Lung (tissue), 12 donors: ENCODE data around the gene TRABD2B. TPM values are rescaled to one million over a fixed set of nuclear protein-coding genes. Genes with fewer than 3 reads are reported as not detected.

Experiments
- ATAC-seq: fragments of 200-7000 bp; cut with Tn5 transposase; one replicate; pipeline ENCODE4 v1.9.1; 2020; ENCODE audit warnings: moderate number of reproducible peaks; ENCODE audit not compliant: insufficient read depth, low FRiP score
- DNase-seq, 3 donors: peaks; one replicate each; pipeline ENCODE4 v3.0.0-alpha.2; 2013 to 2017
- H3K27ac ChIP-seq, 2 donors: one replicate each; pipeline ENCODE4 v1.5.1; 2013; ENCODE audit warnings: mild to moderate bottlenecking in 2 of 2, moderate library complexity in 2 of 2, control low read depth in 1 of 2, inconsistent platforms in 1 of 2, low read depth in 1 of 2, low read length in 1 of 2
- H3K27me3 ChIP-seq, 3 donors: one replicate each; pipeline ENCODE4 v1.5.1; 2013; ENCODE audit warnings: low read length in 2 of 3; ENCODE audit not compliant: control insufficient read depth in 3 of 3, insufficient read depth in 3 of 3
- H3K36me3 ChIP-seq, 4 donors: one replicate each; pipeline ENCODE4 v1.5.1; 2013; ENCODE audit warnings: low read length in 4 of 4, mild to moderate bottlenecking in 1 of 4, moderate library complexity in 1 of 4; ENCODE audit not compliant: control insufficient read depth in 4 of 4, insufficient read depth in 4 of 4
- H3K4me1 ChIP-seq, 5 donors: one replicate each; pipeline ENCODE4 v1.5.1; 2013; ENCODE audit warnings: low read length in 5 of 5, mild to moderate bottlenecking in 2 of 5, moderate library complexity in 1 of 5; ENCODE audit not compliant: control insufficient read depth in 5 of 5, insufficient read depth in 5 of 5
- H3K4me3 ChIP-seq: one replicate; pipeline ENCODE4 v1.5.1; 2013; ENCODE audit warnings: mild to moderate bottlenecking, control low read depth, moderate library complexity
- H3K9ac ChIP-seq, 2 donors: one replicate each; pipeline ENCODE4 v1.5.1; 2013; ENCODE audit warnings: low read length in 2 of 2, control low read depth in 1 of 2; ENCODE audit not compliant: insufficient read depth in 1 of 2
- H3K9me3 ChIP-seq, 4 donors: one replicate each; pipeline ENCODE4 v1.5.1; 2013; ENCODE audit warnings: low read length in 3 of 4, mild to moderate bottlenecking in 1 of 4, moderate library complexity in 1 of 4; ENCODE audit not compliant: control insufficient read depth in 4 of 4, insufficient read depth in 3 of 4
- WGBS, 2 donors: extraction: QIAGEN DNeasy Blood & Tissue Kit; methylation state at CpG; one replicate each; pipeline ENCODE4 v1.1.7; 2013; 5-methylcytosine and 5-hydroxymethylcytosine counted together
- polyA plus RNA-seq, 2 donors: library from polyadenylated mRNA; stranded (reverse); fragments of 200-250 nt; gene quantifications; one replicate each; pipeline ENCODE4 v1.2.1, GENCODE V29; 2013
- total RNA-seq, 2 donors: library from RNA; depleted of rRNA in 1 of 2; stranded (reverse); fragments of >200 nt in 1 of 2; gene quantifications; one replicate each; pipeline ENCODE4 v1.2.1, GENCODE V29; 2014 to 2021
- TF ChIP-seq, protein P1 (sequence below): IDR thresholded peaks from 2 replicates; pipeline ENCODE4 v1.5.1; 2012; ENCODE audit warnings: mild to moderate bottlenecking; ENCODE audit errors: control extremely low read depth, extremely low read depth
- donor health status: control.
- donor health status: control.
- donor health status: Bipolar disorder and iron deficiency.
- donor health status: healthy.
- donor health status: DM: yes; HTN: yes; CAD: no.

Gene TRABD2B
- total and polyA plus RNA-seq, 4 donors = 0.37 to 1.9 (median 0.64) TPM

GRCh38 chr1:47901001-47901575 is 96.1 kb downstream of the TRABD2B start:
- H3K9ac ChIP-seq = no peak overlapping the region
- no peak overlapping the region for H3K27ac ChIP-seq
- TF ChIP-seq, protein P1, sequence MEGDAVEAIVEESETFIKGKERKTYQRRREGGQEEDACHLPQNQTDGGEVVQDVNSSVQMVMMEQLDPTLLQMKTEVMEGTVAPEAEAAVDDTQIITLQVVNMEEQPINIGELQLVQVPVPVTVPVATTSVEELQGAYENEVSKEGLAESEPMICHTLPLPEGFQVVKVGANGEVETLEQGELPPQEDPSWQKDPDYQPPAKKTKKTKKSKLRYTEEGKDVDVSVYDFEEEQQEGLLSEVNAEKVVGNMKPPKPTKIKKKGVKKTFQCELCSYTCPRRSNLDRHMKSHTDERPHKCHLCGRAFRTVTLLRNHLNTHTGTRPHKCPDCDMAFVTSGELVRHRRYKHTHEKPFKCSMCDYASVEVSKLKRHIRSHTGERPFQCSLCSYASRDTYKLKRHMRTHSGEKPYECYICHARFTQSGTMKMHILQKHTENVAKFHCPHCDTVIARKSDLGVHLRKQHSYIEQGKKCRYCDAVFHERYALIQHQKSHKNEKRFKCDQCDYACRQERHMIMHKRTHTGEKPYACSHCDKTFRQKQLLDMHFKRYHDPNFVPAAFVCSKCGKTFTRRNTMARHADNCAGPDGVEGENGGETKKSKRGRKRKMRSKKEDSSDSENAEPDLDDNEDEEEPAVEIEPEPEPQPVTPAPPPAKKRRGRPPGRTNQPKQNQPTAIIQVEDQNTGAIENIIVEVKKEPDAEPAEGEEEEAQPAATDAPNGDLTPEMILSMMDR = no peak
- no peaks in the 10 kb centered on the region for H3K9me3 ChIP-seq
- H3K27me3 ChIP-seq = no peaks in the 10 kb centered on the region
- no peak overlapping the region for H3K4me3 ChIP-seq
- peaks cover 0 to 3% (median 0%) of the 10 kb centered on the region in 5 donors for H3K4me1 ChIP-seq
- no peak for DNase-seq
- 90 to 96% methylated on average over 3 of the region's 3 CpGs for WGBS, 2 donors
- no peaks in the 10 kb centered on the region for H3K36me3 ChIP-seq
- no peak for ATAC-seq

GRCh38 chr1:47898133-47898845 is 98.9 kb downstream of the TRABD2B start:
- WGBS, 2 donors = 82 to 90% methylated on average over 6 of the region's 6 CpGs
- Histone ChIP-seq H3K9ac (no peak overlapping the region), H3K27me3 (no peaks in the 10 kb centered on the region), H3K4me1 (peaks cover 0 to 16% (median 8%) of the 10 kb centered on the region in 5 donors), H3K36me3 (no peaks in the 10 kb centered on the region), H3K9me3 (no peaks in the 10 kb centered on the region), H3K27ac (no peak overlapping the region), H3K4me3 (no peak overlapping the region)
- no peak for DNase-seq
- no peak for ATAC-seq
- TF ChIP-seq, protein P1 = no peak

- Histone ChIP-seq H3K27ac (no peak overlapping the region), H3K9me3 (no peaks in the 10 kb centered on the region), H3K27me3 (no peaks in the 10 kb centered on the region), H3K4me3 (no peak overlapping the region), H3K9ac (no peak overlapping the region), H3K36me3 (no peaks in the 10 kb centered on the region), H3K4me1 (peaks cover 0 to 16% (median 8%) of the 10 kb centered on the region in 5 donors)
- WGBS, 2 donors = 86 to 87% methylated on average over 10 of the region's 10 CpGs
- TF ChIP-seq, protein P1 = no peak
- ATAC-seq (no peak), DNase-seq (no peak)
These were observed 101.7 kb downstream of the TRABD2B start for GRCh38 chr1:47895279-47896125.
